Measurements from ENCODE around the gene SMG9.

- TF ChIP-seq EZH2 (IDR thresholded peaks at IDR 0.05; ENCODE audit: borderline replicate concordance, low read depth, low read length, poor library complexity, severe bottlenecking) (no peak), CTCF (conservative IDR thresholded peaks at IDR 0.05; ENCODE audit: low read depth, low read length) (no peak)
These were observed 28.9 kb upstream of the SMG9 start for GRCh38 chr19:43783636-43784035.
